Measurements from ENCODE around the gene DOLK. TPM values are rescaled to one million over a fixed set of nuclear protein-coding genes. Genes with fewer than 3 reads are reported as not detected.
A peak's percentile ranks its signal among the peaks of the same experiment; 100 is the strongest.

Gene DOLK
- total RNA-seq, 1 donor from 2014 or later: 9.8 TPM

- DNase-seq (ENCODE audit: low spot score): peak; percentile 47
Measured at GRCh38 chr9:128937310-128938165, 9.9 kb downstream of the DOLK start.

GRCh38 chr9:128936171-128936865 lies 11.1 kb downstream of the DOLK start:
- no peak for DNase-seq (ENCODE audit: low spot score)
- intact Hi-C loops (cut with DNase I): no loop called here

More at GRCh38 chr9:128937310-128938165, 9.9 kb downstream of the DOLK start:
- intact Hi-C loops (cut with DNase I): no loop called here

GRCh38 chr9:128933731-128934130 lies 13.7 kb downstream of the DOLK start:
- intact Hi-C loops (cut with DNase I): no loop called here
- DNase-seq (ENCODE audit: low spot score): no peak

GRCh38 chr9:128929560-128929959 lies 17.8 kb downstream of the DOLK start:
- no peak for DNase-seq (ENCODE audit: low spot score)
- intact Hi-C loops (cut with DNase I): no loop called here

GRCh38 chr9:128928624-128929023 lies 18.8 kb downstream of the DOLK start:
- intact Hi-C loops (cut with DNase I): loop anchor here (1.0 kb wide), 1 partner anchor 65 kb away; no protein-coding TSS in a partner anchor
- DNase-seq (ENCODE audit: low spot score): no peak

GRCh38 chr9:128927731-128928411 lies 19.5 kb downstream of the DOLK start:
- no peak for DNase-seq (ENCODE audit: low spot score)
- intact Hi-C loops (cut with DNase I): loop anchor here (1.0 kb wide), 1 partner anchor 65 kb away; no protein-coding TSS in a partner anchor

- intact Hi-C loops (cut with DNase I): no loop called here
- DNase-seq (ENCODE audit: low spot score): no peak
Measured at GRCh38 chr9:128923493-128923883, 23.9 kb downstream of the DOLK start.

- intact Hi-C loops (cut with DNase I): loop anchor here (2.0 kb wide), 1 partner anchor 39 kb away; the partner anchor contains the start of gene LRRC8A
- no peak for DNase-seq (ENCODE audit: low spot score)
Measured at GRCh38 chr9:128921881-128922763, 25.3 kb downstream of the DOLK start.

- DNase-seq (ENCODE audit: low spot score): no peak
Measured at GRCh38 chr9:128920381-128921058, 26.9 kb downstream of the DOLK start, which contains the start of gene PHYHD1. PHYHD1 (plus strand) TSS chr9:128920982; CDS start chr9:128922324, 1,342 bp downstream.

GRCh38 chr9:128919402-128920089 lies 27.9 kb downstream of the DOLK start:
- intact Hi-C loops (cut with DNase I): loop anchor here (2.0 kb wide), 1 partner anchor 37 kb away; the partner anchor contains the start of gene LRRC8A

More at GRCh38 chr9:128920381-128921058, 26.9 kb downstream of the DOLK start, which contains the start of gene PHYHD1:
- intact Hi-C loops (cut with DNase I): loop anchor here (2.0 kb wide), 1 partner anchor 38 kb away; the partner anchor contains the start of gene LRRC8A

GRCh38 chr9:128918921-128919320 lies 28.5 kb downstream of the DOLK start:
- DNase-seq (ENCODE audit: low spot score): no peak
- intact Hi-C loops (cut with DNase I): no loop called here

More at GRCh38 chr9:128919402-128920089, 27.9 kb downstream of the DOLK start:
- DNase-seq (ENCODE audit: low spot score): no peak

- no peak for DNase-seq (ENCODE audit: low spot score)
- intact Hi-C loops (cut with DNase I): no loop called here
Measured at GRCh38 chr9:128917151-128917849, 30.1 kb downstream of the DOLK start.

- no peak for DNase-seq (ENCODE audit: low spot score)
- intact Hi-C loops (cut with DNase I): no loop called here
Measured at GRCh38 chr9:128916745-128917144, 30.7 kb downstream of the DOLK start.

GRCh38 chr9:128916204-128916603 lies 31.2 kb downstream of the DOLK start:
- DNase-seq (ENCODE audit: low spot score): no peak
- intact Hi-C loops (cut with DNase I): no loop called here

- intact Hi-C loops (cut with DNase I): no loop called here
- DNase-seq (ENCODE audit: low spot score): no peak
Measured at GRCh38 chr9:128913995-128914772, 33.2 kb downstream of the DOLK start.

Measured in cardiac septum (tissue), 1 donor.